Keratinocyte (primary cell): ENCODE results near the gene KAT6B. TPM values are rescaled to one million over a fixed set of nuclear protein-coding genes. Genes with fewer than 3 reads are reported as not detected.

Experiments used
- DNase-seq: peaks from one replicate; pipeline ENCODE4 v3.0.0-alpha.2; 2011; ENCODE audit warnings: low read depth, missing footprints, low spot score
- FAIRE-seq: peaks from 2 replicates; lab custom pipeline; 2011; peaks lifted over from hg19 to GRCh38; lab: Jason Lieb, UNC
- H2AFZ ChIP-seq: 2 replicates; pipeline ENCODE4 v1.6.0; 2012; ENCODE audit warnings: low read length, control low read depth, inconsistent platforms; ENCODE audit not compliant: control insufficient read depth
- H3K27ac ChIP-seq: 2 replicates; pipeline ENCODE4 v1.5.1; 2011; ENCODE audit warnings: low read length; ENCODE audit not compliant: control insufficient read depth, insufficient read depth
- H3K27me3 ChIP-seq: 3 replicates; pipeline ENCODE4 v1.6.0; 2011; ENCODE audit warnings: low read length; ENCODE audit not compliant: control insufficient read depth, insufficient read depth; ENCODE audit errors: extremely low read depth
- H3K36me3 ChIP-seq, 2 experiments: 2 replicates in 1 of 2; 3 replicates in 1 of 2; pipeline ENCODE4 v1.5.1; 2011; ENCODE audit warnings: low read length in 2 of 2, mild to moderate bottlenecking in 1 of 2; ENCODE audit not compliant: control insufficient read depth in 2 of 2, insufficient read depth in 2 of 2; ENCODE audit errors: extremely low read depth in 1 of 2
- H3K4me1 ChIP-seq: 3 replicates; pipeline ENCODE4 v1.5.1; 2011; ENCODE audit warnings: low read length; ENCODE audit not compliant: control insufficient read depth, insufficient read depth; ENCODE audit errors: extremely low read depth
- H3K4me2 ChIP-seq: 3 replicates; pipeline ENCODE4 v1.6.0; 2011; ENCODE audit warnings: low read depth, low read length; ENCODE audit not compliant: control insufficient read depth, insufficient read depth; ENCODE audit errors: extremely low read depth
- H3K4me3 ChIP-seq, 3 experiments: fragments of 200-600 bp in 1 of 3; sonication (generic) in 1 of 3; 2 replicates in 2 of 3; 3 replicates in 1 of 3; pipeline ENCODE4 v1.5.1; 2011 to 2016; ENCODE audit warnings: low read length in 3 of 3, mild to moderate bottlenecking in 3 of 3, control low read depth in 2 of 3, inconsistent platforms in 1 of 3, low read depth in 1 of 3, mixed read lengths in 1 of 3, mixed run types in 1 of 3, moderate library complexity in 1 of 3; ENCODE audit not compliant: control insufficient read depth in 2 of 3, insufficient read depth in 2 of 3; ENCODE audit errors: extremely low read depth in 1 of 3
- H3K79me2 ChIP-seq: 2 replicates; pipeline ENCODE4 v1.6.0; 2012; ENCODE audit warnings: low read length; ENCODE audit not compliant: control insufficient read depth, insufficient read depth
- H3K9ac ChIP-seq: 3 replicates; pipeline ENCODE4 v1.6.0; 2011; ENCODE audit warnings: low read length; ENCODE audit not compliant: control insufficient read depth, insufficient read depth; ENCODE audit errors: extremely low read depth
- H3K9me1 ChIP-seq: 3 replicates; pipeline ENCODE4 v1.6.0; 2011; ENCODE audit warnings: low read length; ENCODE audit not compliant: control insufficient read depth, insufficient read depth; ENCODE audit errors: extremely low read depth
- H3K9me3 ChIP-seq: 2 replicates; pipeline ENCODE4 v1.5.1; 2012; ENCODE audit warnings: low read depth, low read length; ENCODE audit not compliant: control insufficient read depth
- H4K20me1 ChIP-seq: 3 replicates; pipeline ENCODE4 v1.6.0; 2011; ENCODE audit warnings: low read length; ENCODE audit not compliant: control insufficient read depth, insufficient read depth; ENCODE audit errors: extremely low read depth
- CTCF ChIP-seq, 3 experiments: IDR thresholded peaks in 1 of 3; conservative IDR thresholded peaks in 1 of 3; optimal IDR thresholded peaks in 1 of 3; 2 replicates in 2 of 3; 3 replicates in 1 of 3; pipeline versions ENCODE3 to v1.5.1; 2011; ENCODE audit warnings: low read length in 3 of 3, mild to moderate bottlenecking in 3 of 3, moderate library complexity in 2 of 3, control low read depth in 1 of 3, inconsistent platforms in 1 of 3; ENCODE audit not compliant: insufficient read depth in 2 of 3; ENCODE audit errors: extremely low read depth in 1 of 3
- EZH2 ChIP-seq: IDR thresholded peaks from one replicate; pipeline ENCODE4 v1.6.1; 2012; ENCODE audit warnings: inconsistent platforms, mild to moderate bottlenecking, low read length, moderate library complexity
- dilution Hi-C: fragments of 300-500 bp; cut with MboI; formaldehyde crosslinking; loops from one replicate; pipeline ENCODE4 v1.7.0; 2020; ENCODE audit warnings: low sequenced_read_pairs; ENCODE audit not compliant: extremely low pct_ligation_motif_present
- polyA plus RNA-seq, 5 experiments: library from polyadenylated mRNA; depleted of rRNA in 3 of 5; stranded (reverse) in 3 of 5; stranded (forward) in 1 of 5; unstranded in 1 of 5; fragments of >200 nt; gene quantifications; 1 replicate in 1 of 5; 2 replicates in 3 of 5; 3 replicates in 1 of 5; pipeline versions ENCODE4 v1.2.1 to v1.2.3, GENCODE V29; 2011 to 2012; ENCODE audit warnings: missing spikeins in 2 of 5, low read depth in 1 of 5, low replicate concordance in 1 of 5

KAT6B gene
- polyA plus RNA-seq, 1 donor (not counting 4 experiments of a cell fraction or from before 2014, with no cell fraction given), result 2.9 TPM

GRCh38 chr10:75057680-75058079, 231.3 kb downstream of the KAT6B start:
- no peak for TF ChIP-seq EZH2
- no peak for TF ChIP-seq CTCF (optimal IDR thresholded peaks at IDR 0.05 in 1 of 3, IDR thresholded peaks at IDR 0.05 in 1 of 3, conservative IDR thresholded peaks at IDR 0.05 in 1 of 3; ENCODE audit: extremely low read depth in 1 of 3, insufficient read depth in 2 of 3, low read length in 3 of 3)
- Histone ChIP-seq H3K36me3 (no peaks in the 10 kb centered on the region), H3K9me3 (no peaks in the 10 kb centered on the region), H3K9ac (peak overlapping the region; percentile 22), H3K79me2 (no peaks in the 10 kb centered on the region), H3K27ac (no peak overlapping the region), H4K20me1 (no peaks in the 10 kb centered on the region), H3K4me1 (peaks cover 10% of the 10 kb centered on the region), H2AFZ (peak overlapping the region; percentile 86), H3K4me3 (peak overlapping the region; percentile 21 to 58 (median 25)), H3K4me2 (peak overlapping the region; percentile 72), H3K9me1 (no peaks in the 10 kb centered on the region), H3K27me3 (no peaks in the 10 kb centered on the region)
- no peak for DNase-seq
- dilution Hi-C loops, result no loop called here
- FAIRE-seq, result no peak

GRCh38 chr10:75058161-75058560, 231.8 kb downstream of the KAT6B start:
- peak; percentile 43 for FAIRE-seq
- no peaks in the 10 kb centered on the region for H3K79me2 ChIP-seq
- peak overlapping the region; percentile 86 for H2AFZ ChIP-seq

More at GRCh38 chr10:75058161-75058560, 231.8 kb downstream of the KAT6B start:
- TF ChIP-seq CTCF (optimal IDR thresholded peaks at IDR 0.05 in 1 of 3, IDR thresholded peaks at IDR 0.05 in 1 of 3, conservative IDR thresholded peaks at IDR 0.05 in 1 of 3; ENCODE audit: extremely low read depth in 1 of 3, insufficient read depth in 2 of 3, low read length in 3 of 3), result no peak
- peak overlapping the region; percentile 21 to 58 (median 25) for H3K4me3 ChIP-seq
- no peaks in the 10 kb centered on the region for H3K9me1 ChIP-seq
- H3K4me2 ChIP-seq, result peak overlapping the region; percentile 72
- peaks cover 10% of the 10 kb centered on the region for H3K4me1 ChIP-seq
- H4K20me1 ChIP-seq, result no peaks in the 10 kb centered on the region
- H3K27me3 ChIP-seq, result no peaks in the 10 kb centered on the region
- peak; percentile 35 for DNase-seq
- no peaks in the 10 kb centered on the region for H3K9me3 ChIP-seq
- peak overlapping the region; percentile 22 for H3K9ac ChIP-seq
- no peak overlapping the region for H3K27ac ChIP-seq
- no peaks in the 10 kb centered on the region for H3K36me3 ChIP-seq
- dilution Hi-C loops, result no loop called here
